DND-41 (cell line): ENCODE data around the gene SRMS.

ENCODE experiments used
- EZH2 ChIP-seq: IDR thresholded peaks from 3 replicates; pipeline ENCODE4 v1.6.1; 2012; ENCODE audit warnings: borderline replicate concordance, low read depth, mild to moderate bottlenecking, moderate library complexity, low read length, inconsistent platforms; ENCODE audit not compliant: severe bottlenecking
- TF ChIP-seq, protein P1 (sequence below): IDR thresholded peaks from 2 replicates; pipeline ENCODE4 v1.5.1; 2012; ENCODE audit warnings: borderline replicate concordance, low read length, moderate library complexity, mild to moderate bottlenecking; ENCODE audit not compliant: poor library complexity, severe bottlenecking; ENCODE audit errors: extremely low read depth

GRCh38 chr20:63562461-63563224 lies 15.1 kb upstream of the SRMS start:
- TF ChIP-seq, protein P1, sequence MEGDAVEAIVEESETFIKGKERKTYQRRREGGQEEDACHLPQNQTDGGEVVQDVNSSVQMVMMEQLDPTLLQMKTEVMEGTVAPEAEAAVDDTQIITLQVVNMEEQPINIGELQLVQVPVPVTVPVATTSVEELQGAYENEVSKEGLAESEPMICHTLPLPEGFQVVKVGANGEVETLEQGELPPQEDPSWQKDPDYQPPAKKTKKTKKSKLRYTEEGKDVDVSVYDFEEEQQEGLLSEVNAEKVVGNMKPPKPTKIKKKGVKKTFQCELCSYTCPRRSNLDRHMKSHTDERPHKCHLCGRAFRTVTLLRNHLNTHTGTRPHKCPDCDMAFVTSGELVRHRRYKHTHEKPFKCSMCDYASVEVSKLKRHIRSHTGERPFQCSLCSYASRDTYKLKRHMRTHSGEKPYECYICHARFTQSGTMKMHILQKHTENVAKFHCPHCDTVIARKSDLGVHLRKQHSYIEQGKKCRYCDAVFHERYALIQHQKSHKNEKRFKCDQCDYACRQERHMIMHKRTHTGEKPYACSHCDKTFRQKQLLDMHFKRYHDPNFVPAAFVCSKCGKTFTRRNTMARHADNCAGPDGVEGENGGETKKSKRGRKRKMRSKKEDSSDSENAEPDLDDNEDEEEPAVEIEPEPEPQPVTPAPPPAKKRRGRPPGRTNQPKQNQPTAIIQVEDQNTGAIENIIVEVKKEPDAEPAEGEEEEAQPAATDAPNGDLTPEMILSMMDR: no peak
- TF ChIP-seq EZH2: no peak
